ENCODE measurements around the gene STK40.

STK40 gene, protein sequence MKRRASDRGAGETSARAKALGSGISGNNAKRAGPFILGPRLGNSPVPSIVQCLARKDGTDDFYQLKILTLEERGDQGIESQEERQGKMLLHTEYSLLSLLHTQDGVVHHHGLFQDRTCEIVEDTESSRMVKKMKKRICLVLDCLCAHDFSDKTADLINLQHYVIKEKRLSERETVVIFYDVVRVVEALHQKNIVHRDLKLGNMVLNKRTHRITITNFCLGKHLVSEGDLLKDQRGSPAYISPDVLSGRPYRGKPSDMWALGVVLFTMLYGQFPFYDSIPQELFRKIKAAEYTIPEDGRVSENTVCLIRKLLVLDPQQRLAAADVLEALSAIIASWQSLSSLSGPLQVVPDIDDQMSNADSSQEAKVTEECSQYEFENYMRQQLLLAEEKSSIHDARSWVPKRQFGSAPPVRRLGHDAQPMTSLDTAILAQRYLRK

DNA sequence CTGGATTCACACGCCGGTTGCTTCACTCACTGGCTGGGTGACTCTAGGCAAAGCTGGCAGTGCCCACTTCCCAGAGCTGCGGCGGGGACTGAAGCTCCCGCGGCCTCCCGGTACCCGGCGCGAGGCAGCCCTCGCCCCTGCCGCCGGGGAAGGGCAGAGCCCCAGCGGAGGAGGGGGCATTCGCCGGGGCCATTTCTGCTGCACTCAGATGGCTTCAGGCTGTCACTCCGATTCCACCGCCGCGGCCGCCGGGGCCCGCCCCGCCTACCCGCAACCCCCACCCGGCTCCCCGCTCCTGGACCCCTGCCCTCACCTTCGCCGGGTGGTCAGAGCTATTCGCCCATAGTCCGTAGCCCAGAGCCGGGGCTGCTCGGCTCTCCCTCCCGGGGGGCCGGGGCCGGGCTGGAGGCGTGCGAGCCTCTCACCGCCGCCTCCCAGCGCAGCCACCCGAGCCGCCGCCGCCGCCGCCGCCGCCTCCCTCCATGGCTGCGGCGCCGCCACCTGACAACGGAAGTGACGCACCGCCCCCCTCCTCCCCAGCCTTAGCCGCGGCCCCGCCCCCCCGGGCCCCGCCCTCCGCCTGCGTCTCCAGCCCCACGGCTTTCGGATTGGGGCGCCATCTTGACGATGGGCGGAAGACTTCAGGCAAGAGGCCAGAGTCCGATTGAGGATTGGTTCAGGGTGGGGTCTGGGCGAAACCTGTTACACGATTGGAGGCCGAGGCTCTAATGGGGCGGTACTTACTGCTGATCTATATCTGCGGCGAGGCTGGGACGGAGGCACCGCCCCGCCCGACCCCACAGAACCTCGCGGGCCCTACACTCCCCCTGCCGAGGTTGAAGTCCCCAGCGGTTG lies at the start of gene STK40:
Gene STK40 (minus strand): TSS at position 515 of the 855 bp plus-strand sequence. CDS start 24,592 bp downstream, outside the sequence.
- peak; percentile 99 for DNase-seq

DNA sequence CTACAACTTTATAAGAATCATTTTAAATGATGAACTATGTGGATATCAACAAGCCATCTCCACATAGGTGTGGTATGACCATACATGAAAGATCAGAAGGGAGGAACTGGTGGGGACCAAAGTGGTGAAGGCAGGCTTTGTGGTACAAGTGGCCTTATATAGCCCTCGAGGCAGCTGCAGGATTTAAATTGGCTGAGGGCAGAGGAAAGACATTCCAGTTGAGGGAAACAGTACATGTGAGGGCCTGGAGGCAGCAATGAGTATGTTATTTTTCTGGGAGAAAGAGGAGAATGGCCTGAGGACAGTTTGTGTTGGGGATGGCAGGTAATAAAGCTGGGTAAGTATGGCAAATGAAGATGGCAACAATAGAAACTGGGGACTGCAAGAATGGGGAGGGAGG lies 47.4 kb upstream of the STK40 start:
- no peak for DNase-seq

DNA sequence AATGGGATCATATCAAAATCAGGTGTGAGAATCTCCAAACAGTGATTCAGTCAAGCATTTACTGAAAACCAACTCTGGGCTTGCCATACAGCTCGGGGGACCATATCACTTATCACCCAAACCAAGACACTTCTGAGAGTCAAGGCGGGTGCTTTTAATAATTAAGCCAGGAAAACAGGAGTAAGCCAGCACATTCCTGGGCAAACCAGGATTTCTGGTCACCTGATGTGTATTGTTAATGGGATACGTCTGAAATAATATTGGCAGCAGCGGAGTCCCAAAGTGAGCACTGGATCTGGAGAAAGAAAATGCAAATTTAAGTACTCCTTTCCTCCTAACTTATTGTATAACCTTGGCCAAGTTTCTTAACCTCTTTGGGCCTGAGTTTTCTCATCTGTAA lies 46.9 kb upstream of the STK40 start:
- no peak for DNase-seq

DNA sequence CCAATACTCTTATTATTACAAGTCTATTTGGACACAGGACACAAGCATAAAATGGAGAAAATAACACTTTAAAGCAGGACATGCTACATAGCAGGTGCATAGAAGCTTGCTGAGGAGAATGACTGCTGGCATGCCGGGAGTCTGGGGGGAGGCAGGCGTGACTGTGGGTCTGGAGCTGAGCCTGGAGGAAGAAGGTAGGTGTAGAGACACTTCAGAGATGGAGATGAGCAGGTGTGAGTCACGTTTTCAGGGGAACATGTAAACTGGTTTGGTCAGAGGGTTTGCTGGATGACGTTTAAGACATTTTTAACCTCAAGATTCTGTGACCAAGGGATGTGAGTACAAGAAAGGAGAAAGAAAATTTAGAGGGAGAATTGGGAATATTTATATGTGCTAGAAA lies 40.1 kb upstream of the STK40 start:
- DNase-seq, result no peak

DNA sequence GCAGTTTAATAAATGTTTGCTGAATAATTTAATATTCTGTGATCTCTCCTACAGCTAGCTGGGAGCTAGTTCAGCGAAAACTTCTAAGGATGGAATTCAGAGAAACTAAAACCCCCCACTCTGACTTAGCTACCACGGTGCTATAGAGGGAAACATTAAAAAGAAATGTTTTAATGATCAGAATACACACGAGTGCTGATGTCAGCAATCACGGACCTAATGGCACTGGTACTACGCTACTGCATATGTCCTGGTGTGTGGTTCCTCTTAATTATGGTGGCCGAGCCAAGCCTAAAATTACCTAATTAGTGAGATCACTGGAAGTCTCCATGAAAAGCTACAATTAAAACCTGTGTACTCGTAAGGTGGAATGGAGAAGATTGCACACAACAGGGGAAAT lies 35.9 kb upstream of the STK40 start:
- DNase-seq, result no peak

DNA sequence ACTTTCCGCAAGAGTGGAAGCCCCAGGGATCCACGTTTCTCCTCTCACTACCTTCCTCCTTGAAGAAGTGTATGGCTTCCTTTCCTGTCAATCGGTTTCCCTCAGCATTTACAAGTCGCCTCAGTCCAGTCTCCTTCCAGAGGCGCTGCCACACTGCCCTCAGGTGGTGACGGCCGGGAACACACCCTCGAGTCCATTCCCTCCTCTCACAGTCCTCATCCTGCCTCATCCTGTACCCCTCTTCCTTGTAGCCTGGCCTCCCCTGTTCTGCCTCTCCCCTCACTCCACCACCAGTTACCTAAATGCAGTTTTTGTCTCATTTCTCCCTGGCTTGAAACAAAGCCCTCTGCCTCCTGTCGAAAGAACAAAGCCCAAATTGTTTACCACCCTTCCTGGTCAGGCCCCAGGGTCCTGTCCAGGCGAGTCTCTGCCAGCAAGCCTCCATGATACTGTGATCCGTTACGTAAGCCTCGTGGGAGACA lies 35.2 kb upstream of the STK40 start:
- peak; percentile 89 for DNase-seq

DNA sequence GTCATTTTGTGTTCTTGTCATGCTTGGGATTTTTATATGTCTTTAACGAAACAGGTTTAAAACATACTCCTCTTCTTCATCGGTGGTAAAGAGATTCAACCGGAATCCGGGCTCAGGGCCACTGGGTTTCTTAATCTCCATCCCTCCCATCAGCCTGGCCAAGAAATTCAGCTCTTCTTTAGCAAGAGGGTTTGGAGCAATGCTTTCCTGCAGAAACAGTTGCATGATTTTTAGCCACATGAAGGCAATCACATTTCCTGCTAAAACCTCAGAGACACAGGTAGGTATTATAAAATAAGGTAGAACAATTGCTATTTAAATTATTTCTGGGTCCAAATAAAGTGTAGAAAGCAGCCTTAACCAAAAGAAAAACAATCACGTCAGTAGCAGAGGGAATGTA lies 34.7 kb upstream of the STK40 start:
- no peak for DNase-seq

DNA sequence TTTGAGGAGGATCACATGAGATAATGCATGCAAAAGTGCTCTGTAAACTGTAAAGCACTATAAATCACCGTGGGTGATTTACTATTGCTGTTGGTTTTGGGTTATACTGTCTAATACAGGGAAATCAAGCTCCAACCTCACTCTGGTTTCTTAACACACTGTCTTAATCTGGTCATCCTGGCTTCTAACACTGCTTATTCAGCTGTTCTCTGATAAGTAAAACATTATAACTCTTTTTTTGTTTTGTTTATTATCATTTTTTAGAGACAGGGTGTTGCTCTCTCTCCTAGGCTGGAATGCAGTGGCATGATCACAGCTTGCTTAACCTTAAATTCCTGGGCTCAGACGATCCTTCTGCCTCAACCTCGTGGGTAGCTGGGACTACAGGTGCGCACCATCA lies 33.8 kb upstream of the STK40 start:
- no peak for DNase-seq

DNA sequence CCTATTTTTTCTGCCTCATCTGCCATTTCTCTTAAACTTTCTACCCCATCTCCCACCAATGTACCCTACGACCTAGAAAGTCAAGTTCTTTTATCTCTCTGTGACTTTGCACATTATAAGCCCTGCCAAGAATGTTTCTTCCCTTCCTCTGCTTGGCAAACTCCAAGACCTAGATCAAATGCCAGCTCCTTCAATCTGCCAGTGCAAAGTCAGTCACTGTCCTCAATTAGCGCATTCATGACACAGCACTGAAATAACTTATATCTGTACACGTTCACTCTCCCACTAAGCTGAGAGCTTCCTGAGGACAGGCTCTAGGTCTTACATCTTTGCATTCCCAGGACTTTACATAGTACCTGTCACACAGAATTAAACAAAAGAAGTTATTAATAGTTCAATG lies 33.4 kb upstream of the STK40 start:
- DNase-seq, result no peak

DNA sequence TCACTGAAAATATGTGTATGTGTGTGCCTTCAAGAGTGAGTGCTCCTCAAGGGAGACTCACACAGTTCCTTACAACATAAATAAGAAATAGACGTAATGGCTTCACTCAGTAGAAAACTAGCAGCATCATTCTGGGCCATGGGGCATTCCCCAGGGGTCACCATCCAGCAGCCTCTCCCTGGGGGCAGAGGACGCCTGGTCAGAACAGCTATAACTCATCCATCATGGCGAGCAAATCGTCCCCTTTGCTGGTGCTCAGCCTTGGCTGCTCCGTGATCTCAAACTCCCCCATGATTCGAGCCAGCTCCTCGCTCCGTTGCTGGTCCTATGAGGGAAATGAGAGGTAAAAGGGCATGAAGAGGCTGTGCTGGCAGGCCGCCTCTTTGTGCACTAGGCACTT lies 32.2 kb upstream of the STK40 start:
- DNase-seq, result no peak

DNA sequence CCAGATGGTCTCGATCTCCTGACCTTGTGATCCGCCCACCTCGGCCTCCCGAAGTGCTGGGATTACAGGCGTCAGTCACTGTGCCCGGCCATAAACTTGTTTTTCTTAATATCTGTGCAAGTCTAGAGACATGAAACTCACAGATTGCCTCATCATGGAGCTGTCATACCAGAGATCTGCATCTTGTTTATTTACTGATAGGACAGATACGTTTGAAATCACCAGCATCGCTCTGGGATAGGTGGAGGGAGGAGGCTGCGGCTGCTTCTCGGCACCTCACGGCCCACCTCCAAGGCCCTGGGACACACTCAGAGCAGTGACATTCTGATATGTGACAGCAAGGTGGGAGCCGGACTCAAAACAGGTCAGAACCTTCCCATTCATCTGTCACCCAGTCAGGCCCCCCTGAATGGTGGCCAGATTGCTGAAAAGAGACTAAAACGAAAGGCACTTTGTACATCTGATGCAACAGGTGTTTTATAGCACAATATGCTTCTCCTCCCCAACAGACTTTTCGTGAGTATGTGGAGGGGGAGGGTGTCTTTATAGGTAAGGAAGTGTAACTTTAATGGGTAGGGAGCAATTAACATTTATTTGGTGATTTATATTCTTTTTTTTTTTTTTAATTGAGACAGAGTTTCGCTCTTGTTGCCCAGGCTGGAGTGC lies 30.1 kb upstream of the STK40 start:
- no peak for DNase-seq

DNA sequence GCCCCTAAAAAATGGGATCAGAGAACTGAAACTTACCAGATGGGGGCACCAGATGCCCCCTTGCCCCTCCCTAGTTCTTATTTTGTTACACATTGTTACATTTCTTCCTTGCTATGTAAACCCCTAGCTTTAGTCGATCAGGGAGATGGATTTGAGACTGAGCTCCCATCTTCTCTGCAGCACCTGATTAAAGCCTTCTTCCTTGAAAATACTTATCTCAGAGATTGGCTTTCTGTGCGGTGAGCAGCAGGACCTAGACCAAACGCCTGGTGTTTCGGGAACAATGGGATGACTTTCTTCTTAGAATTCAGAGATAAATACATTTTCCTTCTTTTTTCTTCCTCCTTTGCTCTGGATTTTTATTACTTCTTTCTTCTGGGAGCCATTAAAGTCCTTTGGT lies 28.7 kb upstream of the STK40 start:
- no peak for DNase-seq

DNA sequence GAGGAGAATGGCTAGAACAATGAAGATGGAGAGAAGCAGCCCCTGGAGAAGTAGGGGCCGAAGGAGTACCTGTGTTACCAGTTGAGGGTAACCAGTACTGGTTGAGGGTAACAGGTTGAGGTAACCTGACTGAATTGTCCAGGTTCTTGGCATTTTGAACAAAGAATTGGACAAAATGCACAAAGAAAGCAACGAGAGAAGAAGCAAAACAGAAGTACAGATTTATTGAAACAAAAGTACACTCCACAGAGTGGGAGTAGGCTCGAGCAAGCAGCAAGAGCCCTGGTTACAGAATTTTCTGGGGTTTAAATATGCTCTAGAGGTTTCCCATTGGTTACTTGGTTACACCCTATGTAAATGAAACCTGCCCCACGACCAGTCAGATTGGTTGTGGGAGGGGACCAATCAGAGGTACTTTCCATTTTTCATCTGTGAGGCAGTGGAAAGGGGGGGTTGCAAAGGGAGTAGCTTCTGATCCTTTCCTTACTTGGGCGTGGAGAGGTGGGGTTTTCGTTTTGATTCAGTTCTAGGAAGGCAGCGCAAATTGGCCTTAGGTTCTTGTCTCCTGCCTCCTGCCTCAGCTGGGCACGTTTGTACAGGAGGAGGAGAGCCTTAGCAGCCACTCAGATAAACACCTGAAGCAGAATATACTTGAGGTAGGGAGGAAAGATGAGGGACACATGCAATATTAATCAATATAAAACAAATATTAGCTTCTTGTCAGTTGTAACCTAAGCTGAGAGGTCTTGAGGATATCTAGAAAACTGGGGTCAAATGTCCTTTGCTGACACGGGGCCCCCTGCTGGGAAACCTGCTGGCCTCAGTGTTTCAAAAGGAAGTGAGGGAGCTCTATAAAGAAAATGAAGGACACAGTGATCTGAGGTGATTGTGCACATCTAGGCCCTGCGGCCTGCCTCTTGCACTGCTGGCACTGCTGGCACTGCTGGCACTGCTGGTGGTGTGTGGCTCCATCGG lies 26.2 kb upstream of the STK40 start:
- peak; percentile 60 for DNase-seq

DNA sequence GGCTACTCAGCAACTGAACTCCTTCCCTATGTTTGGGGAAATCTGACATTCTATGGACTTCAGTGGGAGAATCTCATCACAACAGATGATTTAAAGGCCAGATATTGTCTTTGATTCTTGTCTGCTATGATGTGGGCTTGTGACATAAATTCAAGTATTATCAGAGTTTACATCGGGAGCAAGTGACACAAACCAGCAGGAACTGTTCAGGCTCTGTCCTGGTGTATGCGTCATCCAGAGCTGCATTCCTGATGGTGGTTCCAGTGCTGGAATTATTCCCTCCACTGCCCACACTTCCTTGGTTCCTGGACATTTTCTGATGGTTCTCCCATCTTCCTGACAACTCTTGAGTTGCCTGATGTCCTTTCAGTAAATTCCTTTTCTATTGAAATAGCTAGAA lies 22.8 kb upstream of the STK40 start:
- DNase-seq, result no peak

DNA sequence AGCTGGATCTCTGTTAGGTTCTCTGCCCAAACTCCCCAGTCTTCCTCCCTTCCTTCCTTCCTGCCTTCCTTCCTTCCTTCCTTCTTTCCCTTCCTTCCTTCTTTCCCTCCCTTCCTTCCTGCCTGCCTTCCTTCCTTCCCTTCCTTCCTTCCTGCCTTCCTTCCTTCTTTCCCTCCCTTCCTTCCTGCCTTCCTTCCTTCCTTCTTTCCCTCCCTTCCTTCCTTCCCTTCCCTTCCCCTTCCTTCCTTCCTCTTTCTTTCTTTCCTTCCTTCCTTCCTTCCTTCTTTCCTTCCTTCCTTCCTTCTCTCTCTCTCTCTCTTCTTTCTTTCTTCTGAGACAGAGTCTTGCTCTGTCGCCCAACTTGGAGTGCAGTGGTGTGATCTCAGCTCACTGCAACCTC lies 20.7 kb upstream of the STK40 start:
- DNase-seq, result no peak

DNA sequence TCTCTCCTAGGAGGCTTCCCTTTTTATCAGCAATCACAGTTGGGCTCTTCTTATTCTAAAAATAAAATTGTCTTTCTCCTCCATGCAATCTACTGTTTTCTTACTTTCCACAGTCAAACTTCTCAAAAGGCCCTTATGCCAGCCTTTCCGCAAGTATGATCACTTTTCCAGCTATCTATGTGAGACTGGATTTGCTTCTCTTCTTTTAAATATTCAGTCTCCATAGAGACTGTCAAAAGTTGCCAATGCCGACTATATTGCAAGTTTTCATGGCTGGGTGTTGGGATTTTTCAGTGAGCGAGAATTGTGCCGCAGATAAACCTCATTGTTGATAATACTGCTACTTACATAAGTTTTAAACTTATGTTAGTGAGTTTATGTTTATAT lies 16.8 kb upstream of the STK40 start:
- DNase-seq, result no peak

DNA sequence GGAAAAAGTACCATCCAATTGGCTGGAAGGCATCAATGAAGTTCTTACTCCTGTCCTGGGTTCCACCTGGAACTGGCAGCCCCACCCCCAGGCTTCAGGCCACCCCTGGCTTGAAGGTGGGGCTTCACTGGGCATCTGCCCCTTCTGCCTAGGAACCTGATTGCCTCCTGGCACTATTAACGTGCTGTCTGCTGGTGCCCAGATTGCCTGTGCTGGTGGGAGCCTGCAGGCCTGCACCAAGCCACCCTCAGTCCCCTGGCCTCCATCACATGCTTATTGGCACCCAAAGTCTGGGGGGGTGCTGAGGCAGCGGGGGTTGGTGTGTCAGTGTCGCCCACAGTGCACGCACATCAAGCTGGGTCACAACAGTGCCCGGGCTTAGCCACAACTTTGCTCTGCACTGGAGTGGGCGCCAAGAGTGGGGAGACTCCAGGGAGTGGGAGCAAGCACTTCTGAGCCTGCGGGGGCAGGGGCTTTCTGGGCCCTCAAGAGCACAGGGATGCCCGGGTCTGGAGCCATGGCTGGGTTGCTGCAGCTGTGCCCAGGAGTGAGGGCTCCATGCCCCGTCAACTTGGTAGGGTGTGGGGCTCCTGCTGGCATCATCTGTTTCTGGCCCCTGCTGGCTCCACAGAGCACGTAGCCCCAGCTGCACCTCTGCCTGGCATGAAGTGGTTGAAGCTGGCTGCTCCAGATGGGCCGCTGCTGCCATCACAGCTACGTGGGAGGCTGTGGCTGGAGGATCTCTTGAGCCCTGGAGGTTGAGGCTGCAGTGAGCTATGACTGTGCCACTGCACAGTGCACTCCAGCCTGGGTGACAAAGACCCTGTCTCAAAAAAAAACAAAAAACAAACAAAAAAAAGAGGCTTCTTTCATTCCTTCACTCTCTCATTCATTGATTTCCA lies 16.1 kb upstream of the STK40 start:
- DNase-seq, result no peak

DNA sequence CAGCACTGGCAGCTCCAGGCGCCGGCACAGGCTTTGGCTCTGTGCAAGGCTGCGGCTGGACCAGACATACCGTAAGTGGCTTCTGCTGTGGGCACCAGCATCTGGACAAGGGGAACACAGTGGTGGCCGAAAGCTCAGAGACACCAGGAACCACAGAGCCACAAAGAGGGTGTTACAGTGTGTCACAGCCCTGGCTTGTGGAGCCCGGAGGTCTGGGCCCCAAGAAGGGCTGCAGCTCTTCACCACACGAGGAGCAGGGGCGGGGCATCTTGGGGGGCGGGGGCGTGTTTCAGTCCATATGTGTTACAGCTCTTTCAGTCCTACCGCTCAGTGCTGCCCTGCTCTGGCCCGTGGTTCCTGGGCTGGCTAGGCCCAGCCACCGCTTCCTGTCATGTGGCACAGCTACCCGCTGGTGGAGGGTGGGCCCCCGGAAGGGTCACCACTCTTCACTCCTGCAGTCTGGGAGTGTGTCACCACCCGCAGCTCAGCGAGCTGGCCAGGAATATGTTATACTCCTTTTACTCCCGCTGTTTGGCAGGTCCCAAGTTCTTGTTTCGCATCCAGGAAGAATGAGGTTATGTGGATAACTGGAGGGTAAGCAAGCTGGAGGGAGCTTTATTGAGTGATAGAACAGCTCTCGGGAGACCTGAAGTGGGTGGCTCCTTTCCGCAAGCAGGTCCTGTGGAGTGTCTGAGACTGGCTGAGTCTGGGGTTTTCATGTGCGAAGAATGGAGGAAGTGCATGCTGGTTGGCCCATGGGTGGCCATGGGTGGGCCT lies 15.3 kb upstream of the STK40 start:
- DNase-seq, result peak; percentile 49

DNA sequence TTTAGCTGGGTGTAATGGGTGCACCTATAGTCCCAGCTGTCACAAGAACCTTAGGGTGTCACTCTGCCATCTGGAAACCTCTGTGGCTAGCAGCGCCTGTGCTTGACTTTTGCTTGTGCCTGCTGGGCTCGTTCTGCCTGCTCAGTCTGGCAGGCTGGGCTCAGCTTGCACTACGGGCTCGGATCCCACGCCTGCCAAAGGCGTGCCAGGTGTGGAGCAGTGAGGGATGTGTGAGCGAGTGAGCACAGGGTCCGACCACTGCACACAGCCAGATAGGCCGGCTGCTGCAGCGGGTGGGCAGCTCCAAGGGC lies 14.7 kb upstream of the STK40 start:
- no peak for DNase-seq

DNA sequence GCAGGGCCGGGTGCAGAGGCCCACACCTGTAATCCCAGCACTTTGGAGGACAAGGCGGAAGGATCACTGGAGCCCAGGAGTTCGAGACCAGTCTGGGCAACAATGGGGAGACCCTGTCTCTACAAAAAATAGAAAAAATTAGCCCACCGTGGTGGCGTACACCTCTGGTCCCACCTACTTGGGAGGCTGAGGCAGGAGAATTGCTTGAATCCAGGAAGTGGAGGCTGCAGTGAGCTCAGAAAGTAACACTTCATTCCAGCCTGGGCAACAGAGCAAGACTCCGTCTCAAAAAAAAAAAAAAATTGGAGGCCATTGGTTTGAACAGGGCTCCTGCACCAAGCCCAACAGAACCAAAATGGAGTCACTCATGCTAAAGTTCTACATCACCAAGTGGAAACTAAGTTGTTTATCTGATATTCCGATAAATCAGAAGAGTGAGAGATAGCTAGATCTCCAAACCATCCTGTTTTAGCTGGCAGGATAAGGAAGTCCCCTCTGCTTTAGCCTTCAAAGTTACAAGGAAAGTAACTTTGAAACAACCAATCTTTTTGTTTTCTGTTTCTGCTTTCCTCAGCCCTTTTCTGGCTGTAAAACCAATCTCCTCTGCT lies 12.8 kb upstream of the STK40 start:
- no peak for DNase-seq

Measured in CD4-positive, alpha-beta T cell treated with Interleukin-12 subunit alpha and Interleukin-12 subunit beta, for 1 hour (primary cell).